Parathyroid adenoma (tissue), 2 donors: ENCODE results near the gene GALNT16.

Source experiments
- H2AFZ ChIP-seq: fragments of 300-600 bp; sonication (generic); one replicate; pipeline ENCODE4 v1.7.0; 2017; ENCODE audit warnings: antibody characterized with exemption, mild to moderate bottlenecking
- H3K27ac ChIP-seq: fragments of 300-600 bp; sonication (generic); one replicate; pipeline ENCODE4 v1.7.0; 2017
- H3K27me3 ChIP-seq: fragments of 300-600 bp; sonication (generic); one replicate; pipeline ENCODE4 v1.7.0; 2017; ENCODE audit warnings: low read length; ENCODE audit not compliant: control insufficient read depth, insufficient read depth
- H3K36me3 ChIP-seq: fragments of 300-600 bp; sonication (generic); one replicate; pipeline ENCODE4 v1.7.0; 2017; ENCODE audit warnings: low read length; ENCODE audit not compliant: control insufficient read depth, insufficient read depth
- H3K4me1 ChIP-seq: fragments of 300-600 bp; sonication (generic); one replicate; pipeline ENCODE4 v1.7.0; 2017; ENCODE audit warnings: control low read depth
- H3K4me2 ChIP-seq: fragments of 300-600 bp; sonication (generic); one replicate; pipeline ENCODE4 v1.7.0; 2017; ENCODE audit warnings: low read length
- H3K4me3 ChIP-seq: fragments of 300-600 bp; sonication (generic); one replicate; pipeline ENCODE4 v1.7.0; 2017; ENCODE audit warnings: low read depth, low read length
- H3K79me2 ChIP-seq: fragments of 300-600 bp; sonication (generic); one replicate; pipeline ENCODE4 v1.7.0; 2017; ENCODE audit warnings: control low read depth
- H3K9ac ChIP-seq: fragments of 300-600 bp; sonication (generic); one replicate; pipeline ENCODE4 v1.7.0; 2017; ENCODE audit warnings: mild to moderate bottlenecking
- H3K9me3 ChIP-seq: fragments of 300-600 bp; sonication (generic); one replicate; pipeline ENCODE4 v1.7.0; 2017; ENCODE audit warnings: low read length; ENCODE audit not compliant: control insufficient read depth
- TF ChIP-seq, protein P1 (sequence below): fragments of 300-600 bp; sonication (generic); IDR thresholded peaks from one replicate; pipeline ENCODE4 v1.7.0; 2017; ENCODE audit warnings: antibody characterized with exemption, mild to moderate bottlenecking
- donor health status: primary hyperparathyroidism.

The GALNT16 gene

DNA sequence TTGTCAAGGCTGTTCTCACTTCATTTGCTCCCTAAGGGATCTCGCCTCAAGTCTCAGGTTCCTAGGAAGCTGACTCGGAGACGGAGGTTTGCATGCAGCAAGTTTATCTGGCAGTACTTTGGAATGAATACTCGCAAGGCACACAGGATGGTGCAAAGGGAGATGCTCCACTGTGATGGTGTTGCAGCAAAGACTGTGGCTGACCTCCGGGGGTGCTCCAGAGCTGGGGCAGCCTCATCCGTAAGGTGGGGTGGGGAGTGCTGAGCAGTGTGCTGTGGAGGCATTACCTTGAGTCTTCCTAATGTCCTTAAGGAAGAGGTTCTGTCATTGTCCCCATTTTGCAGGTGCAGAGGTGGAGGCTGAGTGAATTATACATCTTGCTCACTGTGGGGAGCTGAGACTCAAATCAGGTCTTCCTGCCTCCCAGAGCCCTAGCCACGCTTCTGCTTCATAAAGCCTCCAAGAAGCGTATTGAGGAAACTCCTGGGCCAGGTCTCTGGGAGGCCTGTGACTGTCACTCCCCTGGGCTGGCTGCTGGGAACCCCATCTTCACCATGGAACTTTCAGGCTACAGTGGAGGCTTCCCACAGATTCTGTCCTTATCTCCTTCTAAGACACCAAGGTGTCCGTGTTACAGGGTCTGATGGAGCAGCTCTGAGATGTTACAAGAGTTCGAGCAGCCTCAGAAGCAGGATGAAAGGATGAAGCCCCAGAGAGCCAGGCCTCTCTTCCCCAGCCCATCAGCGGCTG, 39.5 kb downstream of the GALNT16 start:
- Histone ChIP-seq H3K27me3 (no peaks in the 10 kb centered on the region), H3K36me3 (no peaks in the 10 kb centered on the region), H3K4me1 (no peaks in the 10 kb centered on the region), H3K27ac (no peak overlapping the region), H3K9me3 (no peaks in the 10 kb centered on the region), H3K9ac (no peak overlapping the region), H3K4me3 (no peak overlapping the region), H3K4me2 (no peak overlapping the region), H3K79me2 (no peaks in the 10 kb centered on the region), H2AFZ (no peak overlapping the region)
- TF ChIP-seq, protein P1, sequence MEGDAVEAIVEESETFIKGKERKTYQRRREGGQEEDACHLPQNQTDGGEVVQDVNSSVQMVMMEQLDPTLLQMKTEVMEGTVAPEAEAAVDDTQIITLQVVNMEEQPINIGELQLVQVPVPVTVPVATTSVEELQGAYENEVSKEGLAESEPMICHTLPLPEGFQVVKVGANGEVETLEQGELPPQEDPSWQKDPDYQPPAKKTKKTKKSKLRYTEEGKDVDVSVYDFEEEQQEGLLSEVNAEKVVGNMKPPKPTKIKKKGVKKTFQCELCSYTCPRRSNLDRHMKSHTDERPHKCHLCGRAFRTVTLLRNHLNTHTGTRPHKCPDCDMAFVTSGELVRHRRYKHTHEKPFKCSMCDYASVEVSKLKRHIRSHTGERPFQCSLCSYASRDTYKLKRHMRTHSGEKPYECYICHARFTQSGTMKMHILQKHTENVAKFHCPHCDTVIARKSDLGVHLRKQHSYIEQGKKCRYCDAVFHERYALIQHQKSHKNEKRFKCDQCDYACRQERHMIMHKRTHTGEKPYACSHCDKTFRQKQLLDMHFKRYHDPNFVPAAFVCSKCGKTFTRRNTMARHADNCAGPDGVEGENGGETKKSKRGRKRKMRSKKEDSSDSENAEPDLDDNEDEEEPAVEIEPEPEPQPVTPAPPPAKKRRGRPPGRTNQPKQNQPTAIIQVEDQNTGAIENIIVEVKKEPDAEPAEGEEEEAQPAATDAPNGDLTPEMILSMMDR: no peak

DNA sequence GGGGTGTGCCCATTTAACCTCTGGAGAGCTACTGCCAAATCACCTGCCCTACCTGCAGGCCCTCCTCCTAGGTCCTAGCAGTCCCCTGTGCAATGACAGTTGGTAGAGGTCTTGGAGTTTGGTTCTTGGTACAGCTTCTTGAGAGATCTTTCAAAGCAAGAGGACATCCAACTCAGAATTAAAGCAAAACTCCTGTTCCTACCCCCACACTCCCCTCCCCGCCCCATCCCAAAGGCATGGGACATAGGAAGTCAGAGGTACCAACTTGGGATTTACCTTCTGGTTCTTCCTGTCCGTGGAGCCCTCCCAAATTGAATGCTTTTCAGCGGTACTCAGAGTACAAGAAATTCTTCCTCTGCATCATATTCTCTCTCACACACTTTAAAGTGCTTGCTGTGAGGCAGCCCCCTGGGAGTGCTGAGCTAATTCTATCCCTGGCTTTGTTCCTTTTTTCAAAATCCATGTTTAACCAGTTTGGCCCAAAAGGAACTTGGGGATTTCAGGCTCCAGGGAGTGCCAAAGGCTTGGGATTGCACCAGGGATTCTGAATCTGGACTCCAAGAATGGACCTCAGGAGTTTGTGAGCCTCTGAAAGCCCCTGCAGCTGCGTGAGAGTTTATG, 40.8 kb downstream of the GALNT16 start:
- no peak overlapping the region for H3K27ac ChIP-seq
- no peak overlapping the region for H2AFZ ChIP-seq
- no peaks in the 10 kb centered on the region for H3K36me3 ChIP-seq
- H3K9ac ChIP-seq: no peak overlapping the region
- H3K4me1 ChIP-seq: no peaks in the 10 kb centered on the region
- no peaks in the 10 kb centered on the region for H3K79me2 ChIP-seq
- no peak overlapping the region for H3K4me2 ChIP-seq
- H3K27me3 ChIP-seq: no peaks in the 10 kb centered on the region
- no peaks in the 10 kb centered on the region for H3K9me3 ChIP-seq
- H3K4me3 ChIP-seq: no peak overlapping the region
- TF ChIP-seq, protein P1: no peak

DNA sequence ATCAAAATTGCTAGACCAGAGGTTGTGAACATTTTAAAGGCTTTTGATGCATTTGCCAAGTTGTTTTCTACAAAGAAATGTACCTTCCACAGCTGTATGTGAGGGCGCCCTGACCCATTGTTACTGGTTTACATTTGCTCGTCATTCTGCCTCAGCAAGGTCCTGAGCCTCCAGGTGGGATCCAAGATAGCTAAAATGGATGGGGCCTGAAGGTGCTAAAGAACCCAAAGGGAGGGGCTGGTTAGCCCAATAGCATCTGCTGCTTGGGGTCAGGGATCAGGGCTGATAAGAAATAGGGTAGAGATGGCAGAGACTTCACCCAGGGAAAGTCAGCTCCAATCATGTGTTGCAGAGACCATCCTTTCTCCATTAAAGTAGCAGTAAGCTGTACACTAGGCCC, 43.1 kb downstream of the GALNT16 start:
- Histone ChIP-seq H3K9me3 (no peaks in the 10 kb centered on the region), H3K27me3 (no peaks in the 10 kb centered on the region), H3K4me1 (no peaks in the 10 kb centered on the region), H3K4me2 (no peak overlapping the region), H3K4me3 (no peak overlapping the region), H3K79me2 (no peaks in the 10 kb centered on the region), H3K9ac (no peak overlapping the region), H3K27ac (no peak overlapping the region), H3K36me3 (no peaks in the 10 kb centered on the region), H2AFZ (no peak overlapping the region)
- TF ChIP-seq, protein P1: no peak

DNA sequence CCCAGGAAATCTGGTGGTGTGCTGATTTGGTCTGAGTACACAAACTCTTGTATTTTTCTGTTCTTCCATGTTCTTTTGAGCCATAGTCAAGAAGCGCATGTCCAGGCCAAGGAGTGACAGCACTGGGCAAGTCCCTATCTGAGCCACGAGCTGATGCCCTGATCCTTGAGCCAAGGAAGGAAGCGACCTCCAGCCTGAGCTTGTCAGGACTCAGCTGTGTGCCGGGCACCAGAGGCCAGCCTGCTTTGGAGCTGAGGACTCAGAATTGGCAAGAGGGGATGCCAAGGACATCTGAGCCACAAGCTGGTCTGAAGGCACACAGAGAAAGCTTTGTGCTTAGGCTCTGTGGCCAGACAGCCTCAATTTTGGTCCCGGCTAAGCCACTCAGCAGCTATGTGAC, 52.6 kb downstream of the GALNT16 start:
- H3K4me3 ChIP-seq: no peak overlapping the region

More for the DNA sequence above, 52.6 kb downstream of the GALNT16 start:
- no peaks in the 10 kb centered on the region for H3K4me1 ChIP-seq
- no peak overlapping the region for H2AFZ ChIP-seq
- no peak overlapping the region for H3K4me2 ChIP-seq
- H3K79me2 ChIP-seq: no peaks in the 10 kb centered on the region
- no peaks in the 10 kb centered on the region for H3K9me3 ChIP-seq
- no peak overlapping the region for H3K9ac ChIP-seq
- no peaks in the 10 kb centered on the region for H3K36me3 ChIP-seq
- no peaks in the 10 kb centered on the region for H3K27me3 ChIP-seq
- H3K27ac ChIP-seq: no peak overlapping the region
- TF ChIP-seq, protein P1: no peak
